Erythroblast (primary cell): ENCODE results near the gene ERP27.

Experiments used
- GATA1 ChIP-seq: IDR thresholded peaks from 2 replicates; pipeline ENCODE4 v1.6.1; 2011; ENCODE audit warnings: low read depth, mild to moderate bottlenecking, control low read depth, low read length, moderate library complexity
- POLR2A ChIP-seq: IDR thresholded peaks from 2 replicates; pipeline ENCODE4 v1.6.1; 2011; ENCODE audit warnings: mild to moderate bottlenecking, low read length

DNA sequence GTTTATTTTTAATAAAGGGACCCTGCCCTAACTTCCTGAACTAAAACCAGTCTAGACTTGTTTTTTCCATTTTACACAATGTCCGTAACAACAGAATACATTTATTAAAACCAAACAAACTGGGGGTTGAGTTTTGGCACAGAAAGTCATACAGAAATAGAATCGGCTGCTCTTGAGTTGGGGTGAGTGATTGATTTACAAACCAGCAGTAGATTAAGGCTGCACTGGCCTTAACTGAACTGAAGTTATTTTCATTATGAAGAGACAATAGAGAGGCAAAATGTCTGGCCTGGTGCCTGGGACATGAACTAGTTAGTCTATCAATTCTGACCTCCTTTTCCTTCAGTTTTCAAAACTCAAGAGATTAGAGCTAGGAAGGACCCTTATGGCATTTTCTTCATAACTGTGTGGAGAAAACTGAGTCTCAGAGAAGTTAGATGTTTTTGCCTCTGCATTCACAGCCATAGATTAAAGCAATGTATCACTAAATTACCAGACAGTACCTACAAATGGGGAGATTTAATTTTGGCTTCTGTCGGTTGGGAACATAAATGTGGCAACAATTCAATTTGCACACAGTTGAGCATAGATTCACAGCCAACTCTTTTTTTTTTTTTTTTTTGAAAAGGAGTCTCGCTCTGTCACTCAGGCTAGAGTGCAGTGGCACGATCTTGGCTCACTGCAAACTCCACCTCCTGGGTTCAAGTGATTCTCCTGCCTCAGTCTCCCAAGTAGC lies 32.9 kb downstream of the ERP27 start:
- TF ChIP-seq POLR2A (no peak), GATA1 (no peak)
